GM21423 (cell line): Measurements from ENCODE around the gene SPP2.

Source experiments
- ATAC-seq: cut with Tn5 transposase; IDR thresholded peaks from one replicate; pipeline ENCODE4 v1.9.1; 2021; ENCODE audit warnings: mild to moderate bottlenecking, moderate library complexity; ENCODE audit not compliant: unreplicated experiment

Gene SPP2

GRCh38 chr2:234091883-234092282, 41.4 kb downstream of the SPP2 start:
- ATAC-seq = no peak

DNA sequence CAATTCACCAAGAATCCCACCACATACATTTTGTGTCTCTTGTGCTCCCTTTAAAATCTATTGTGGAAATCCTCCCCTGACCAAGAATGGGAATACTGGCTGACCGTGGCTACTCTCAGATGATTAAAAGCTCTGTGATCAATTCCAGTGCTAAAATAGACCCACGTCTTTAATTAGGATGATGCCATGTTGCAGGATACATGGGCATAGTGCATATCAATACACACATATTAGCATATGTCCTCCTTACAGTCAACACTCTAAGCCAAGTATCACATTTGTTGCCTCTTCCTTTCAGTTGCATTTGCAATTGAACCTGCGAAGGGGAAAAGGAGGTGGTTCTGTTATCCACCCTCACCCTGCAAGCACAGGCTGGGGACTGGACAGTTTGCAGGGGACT, 41.8 kb downstream of the SPP2 start:
- ATAC-seq = no peak

- no peak for ATAC-seq
Measured at GRCh38 chr2:234095301-234095700, 44.8 kb downstream of the SPP2 start.

DNA sequence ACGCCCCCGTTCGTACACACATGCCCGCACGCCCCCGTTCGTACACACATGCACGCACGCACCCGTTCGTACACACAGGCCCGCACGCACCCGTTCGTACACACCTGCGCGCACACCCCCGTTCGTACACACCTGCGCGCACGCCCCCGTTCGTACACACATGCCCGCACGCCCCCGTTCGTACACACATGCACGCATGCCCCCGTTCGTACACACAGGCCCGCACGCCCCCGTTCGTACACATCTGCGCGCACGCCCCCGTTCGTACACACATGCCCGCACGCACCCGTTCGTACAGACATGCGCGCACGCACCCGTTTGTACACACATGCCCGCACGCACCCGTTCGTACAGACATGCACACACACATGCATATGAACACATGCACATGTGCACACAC, 45.7 kb downstream of the SPP2 start:
- ATAC-seq = no peak

DNA sequence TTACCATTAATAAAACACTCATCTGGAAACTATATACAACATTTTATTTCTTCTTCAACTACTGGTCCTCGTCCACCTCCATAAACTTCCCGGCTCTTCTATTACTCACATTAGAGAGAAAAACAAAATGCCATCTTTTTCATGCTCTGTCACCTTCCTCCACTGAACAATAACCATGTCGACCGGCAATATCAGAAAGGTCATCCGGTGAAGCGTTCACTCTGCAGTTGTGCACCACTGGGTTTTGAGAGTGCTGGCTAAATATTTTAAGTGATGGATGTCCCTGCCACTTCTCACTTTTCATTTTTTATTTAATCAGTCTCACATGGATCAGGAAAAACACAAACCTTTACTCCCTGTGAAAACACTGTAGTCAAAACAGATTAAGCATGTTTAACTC, 48.2 kb downstream of the SPP2 start:
- ATAC-seq = no peak

DNA sequence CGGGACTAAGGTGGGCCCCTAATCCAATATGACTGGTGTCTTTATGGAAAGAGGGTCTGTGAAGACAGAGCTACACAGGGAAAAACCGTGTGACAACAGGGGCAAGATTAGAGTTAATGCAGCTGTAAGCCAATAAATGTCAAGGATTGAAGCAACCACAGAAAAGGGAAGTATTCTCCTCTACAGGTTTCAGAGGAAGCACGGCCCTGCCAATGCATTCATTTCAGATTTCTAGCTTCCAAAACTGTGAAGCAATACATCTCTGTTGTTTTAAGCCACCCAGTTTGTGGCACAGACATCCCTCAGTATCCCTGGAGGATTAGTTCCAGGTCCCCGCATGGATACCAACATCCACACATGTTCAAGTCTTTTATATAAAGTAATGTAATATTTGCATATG, 48.8 kb downstream of the SPP2 start:
- ATAC-seq = no peak

DNA sequence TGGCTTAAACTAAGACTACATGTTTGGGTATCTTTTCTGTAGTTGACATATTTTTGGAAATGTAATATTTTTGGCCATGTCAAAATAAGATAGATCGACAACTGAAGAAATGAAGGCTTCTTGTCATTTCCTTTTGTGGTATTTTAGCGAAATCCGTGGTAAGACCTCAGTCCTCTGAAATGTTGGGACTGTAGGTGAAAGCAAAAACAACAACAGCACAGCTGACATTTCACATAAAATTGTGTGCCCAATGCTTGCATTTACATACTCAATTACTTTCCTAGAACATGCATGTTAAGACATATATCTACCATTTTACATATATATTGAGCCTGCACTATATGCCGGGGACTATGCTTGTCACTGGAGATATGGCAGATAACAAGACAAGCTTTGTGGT, 50.2 kb downstream of the SPP2 start:
- no peak for ATAC-seq

GRCh38 chr2:234102112-234102511, 51.6 kb downstream of the SPP2 start:
- ATAC-seq = no peak

GRCh38 chr2:234107861-234108260, 57.4 kb downstream of the SPP2 start:
- ATAC-seq = no peak

GRCh38 chr2:234109321-234109720, 58.8 kb downstream of the SPP2 start:
- ATAC-seq = no peak

- ATAC-seq = no peak
Measured at GRCh38 chr2:234110219-234110618, 59.7 kb downstream of the SPP2 start.

DNA sequence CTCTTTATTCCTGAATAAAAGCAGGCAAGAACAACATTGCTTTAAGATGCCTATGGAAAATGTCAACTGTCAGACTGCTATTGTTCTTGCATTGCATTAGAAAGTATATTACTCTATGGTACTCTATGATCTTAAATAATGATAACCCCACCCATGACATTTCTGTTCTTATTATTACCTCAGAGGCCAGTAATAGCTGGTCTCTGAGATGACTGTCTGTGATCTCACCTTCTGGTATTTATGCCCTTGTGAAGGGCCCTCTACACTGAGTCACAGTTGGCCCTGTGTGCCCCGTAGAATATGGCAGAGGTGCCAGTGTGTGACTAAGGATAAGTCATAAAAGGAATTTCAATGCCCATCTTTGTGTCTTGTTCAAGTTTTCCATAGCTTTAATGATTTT, 61.0 kb downstream of the SPP2 start:
- no peak for ATAC-seq

DNA sequence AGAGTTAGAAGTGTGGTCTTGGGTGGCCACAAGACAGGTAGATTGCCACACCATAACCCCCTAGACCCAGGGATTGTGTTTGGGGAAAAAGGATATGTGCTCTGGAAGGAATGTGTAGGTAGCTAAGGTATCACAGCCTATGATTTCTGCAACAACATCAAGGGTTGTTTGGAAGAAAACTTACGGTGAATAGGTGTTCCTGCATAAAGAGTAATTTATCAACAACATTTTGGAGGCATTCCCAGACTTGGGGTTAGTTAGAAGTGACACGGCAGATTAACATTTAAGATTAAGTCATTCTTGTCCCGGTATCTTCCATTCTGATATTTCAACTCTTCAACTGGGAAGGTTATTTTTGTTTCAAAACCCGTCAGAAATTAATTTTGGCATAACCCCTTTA, 65.5 kb downstream of the SPP2 start:
- no peak for ATAC-seq

DNA sequence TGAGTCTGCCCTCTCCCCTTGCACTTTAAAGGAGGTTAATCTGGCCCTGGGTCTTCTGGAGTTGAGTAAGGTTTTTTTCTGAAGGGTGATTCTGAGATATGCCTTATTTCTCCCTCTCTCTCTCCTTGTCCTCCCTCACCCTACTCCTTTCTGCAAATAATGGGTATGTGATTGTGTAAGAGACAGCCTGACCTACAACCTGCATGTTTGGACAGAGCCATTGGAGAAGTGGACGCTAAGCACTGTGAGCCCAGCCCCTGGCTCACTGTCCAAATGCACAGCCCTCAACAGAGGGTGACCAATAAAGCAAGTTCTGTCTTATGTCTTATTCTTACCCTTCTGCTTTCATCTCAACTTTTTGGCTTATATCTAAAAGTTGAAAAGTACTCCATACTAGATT, 71.5 kb downstream of the SPP2 start:
- no peak for ATAC-seq

DNA sequence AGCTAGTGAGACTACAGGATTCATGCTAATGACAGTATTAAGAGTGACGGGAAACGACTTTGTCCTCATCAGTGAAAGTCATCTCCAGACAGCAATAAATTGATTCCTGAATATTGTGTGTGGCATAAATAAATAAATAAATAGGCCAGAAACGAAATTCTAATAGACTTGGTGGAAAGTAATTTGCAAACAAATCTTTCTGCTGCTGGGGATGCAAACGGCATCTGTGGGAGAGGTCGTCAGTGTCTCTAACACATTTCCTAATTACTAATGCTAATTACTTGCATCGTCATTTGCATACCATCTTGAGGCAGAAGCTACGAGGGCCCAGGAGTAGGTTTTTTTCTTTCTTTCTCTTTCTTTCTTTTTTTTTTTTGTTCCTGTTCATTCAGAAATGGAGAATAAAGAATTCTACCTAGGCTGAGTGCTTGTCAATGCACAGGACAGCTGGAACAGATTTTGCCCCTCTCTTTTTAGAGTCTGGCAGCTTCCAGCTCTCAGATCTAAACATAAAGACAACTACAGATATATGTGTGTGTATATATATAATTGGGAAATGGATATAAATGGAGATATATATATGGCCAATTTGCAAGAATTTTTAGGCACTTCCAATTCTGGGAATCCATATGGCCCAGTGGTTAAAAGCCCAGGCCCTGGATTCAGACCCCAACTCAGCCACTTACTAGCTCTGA, 75.1 kb downstream of the SPP2 start:
- no peak for ATAC-seq

DNA sequence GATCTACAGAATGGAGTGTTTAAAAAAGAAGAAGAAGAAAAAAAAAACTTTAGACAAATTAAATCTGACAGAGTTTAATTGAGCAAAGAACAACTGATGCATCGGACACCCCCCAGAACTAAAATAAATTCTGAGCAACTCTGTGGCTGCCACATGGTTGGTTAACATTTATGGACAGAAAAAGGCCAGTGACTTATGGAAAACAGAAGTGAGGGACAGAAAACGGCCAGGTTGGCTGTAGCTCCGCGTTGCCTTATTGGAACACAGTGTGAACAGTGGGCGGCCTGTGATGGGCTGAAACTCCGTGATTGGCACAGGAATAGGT, 75.6 kb downstream of the SPP2 start:
- ATAC-seq = no peak
